Measurements from ENCODE around the gene CDK5R1. TPM values are rescaled to one million over a fixed set of nuclear protein-coding genes. Genes with fewer than 3 reads are reported as not detected.

CDK5R1 gene
- total RNA-seq, 1 experiment from 2014 or later = 2.5 TPM

Small RNAs within 50 kb of the gene (small RNA-seq; reads per million reads assigned to genes)
- 0 reads per million in 2 experiments for gene RF00019

Other genes starting within 250 kb of the CDK5R1 start
- gene RHBDL3, start 221.2 kb upstream of the CDK5R1 start, total RNA-seq (2014; rRNA removed; shearing (Covaris generic)) = 0.25 and 0.43 TPM in 2 replicates
- 39.6 and 49.7 TPM in 2 replicates for gene C17orf75, start 144.8 kb upstream of the CDK5R1 start, total RNA-seq (2014; rRNA removed; shearing (Covaris generic))
- 121 and 152 TPM in 2 replicates for gene ZNF207, start 136.8 kb upstream of the CDK5R1 start, total RNA-seq (2014; rRNA removed; shearing (Covaris generic))
- gene PSMD11, start 42.5 kb upstream of the CDK5R1 start, total RNA-seq (2014; rRNA removed; shearing (Covaris generic)) = 147 and 204 TPM in 2 replicates